K562 (cell line): ENCODE data around the gene ARSK.

Source experiments
- CHD7 ChIP-seq: fragments of 200-600 bp; sonication (generic); IDR thresholded peaks from one replicate; pipeline ENCODE4 v1.6.1; 2012; ENCODE audit warnings: mild to moderate bottlenecking, low read depth, low read length, inconsistent platforms
- E2F4 ChIP-seq: sonication (generic); formaldehyde crosslinking; IDR thresholded peaks from 2 replicates; pipeline ENCODE4 v1.8.0; 2022; ENCODE audit warnings: mild to moderate bottlenecking, low read depth, missing genetic modification reagents
- FOXP4 ChIP-seq: sonication (generic); formaldehyde crosslinking; IDR thresholded peaks from 2 replicates; pipeline ENCODE4 v1.8.0; 2022; ENCODE audit warnings: mild to moderate bottlenecking, missing genetic modification reagents, borderline replicate concordance
- FUS ChIP-seq: fragments of 200-400 bp; formaldehyde crosslinking; optimal IDR thresholded peaks from 2 replicates; pipeline ENCODE3; 2017; ENCODE audit warnings: low read depth, low read length
- GABPB2 ChIP-seq: fragments of 250-450 bp; sonication (Bioruptor Pico); conservative IDR thresholded peaks from 2 replicates; pipeline ENCODE4 v1.5.1; 2021; ENCODE audit warnings: mild to moderate bottlenecking
- KAT8 ChIP-seq: fragments of 450-650 bp; IDR thresholded peaks from 2 replicates; pipeline ENCODE4 v1.6.1; 2016; ENCODE audit warnings: low read depth, mild to moderate bottlenecking
- MAZ ChIP-seq, 2 experiments: fragments of 450-650 bp in 1 of 2; sonication (generic) in 1 of 2; formaldehyde crosslinking; IDR thresholded peaks in 1 of 2; conservative IDR thresholded peaks in 1 of 2; 2 replicates each; pipeline versions ENCODE4 v1.4.0 to v1.5.0; 2020; ENCODE audit warnings: mild to moderate bottlenecking in 1 of 2, missing genetic modification reagents in 1 of 2
- MTF1 ChIP-seq: fragments of 250-450 bp; sonication (Bioruptor Pico); IDR thresholded peaks from 2 replicates; pipeline ENCODE4 v1.9.0; 2021; ENCODE audit warnings: moderate library complexity, mild to moderate bottlenecking, inconsistent platforms, borderline replicate concordance
- SNAPC5 ChIP-seq: fragments of 250-450 bp; sonication (Bioruptor Pico); IDR thresholded peaks from 2 replicates; pipeline ENCODE4 v1.8.0; 2021; ENCODE audit warnings: moderate library complexity, mild to moderate bottlenecking, inconsistent platforms
- ZHX1 ChIP-seq: fragments of 150-350 bp; conservative IDR thresholded peaks from 2 replicates; pipeline ENCODE4 v1.6.1; 2014; ENCODE audit warnings: low read length

- no peak for TF ChIP-seq GABPB2
- no peak for TF ChIP-seq ZHX1
- no peak for TF ChIP-seq CHD7
- TF ChIP-seq FOXP4 (CRISPR knock-in tag) = no peak
- TF ChIP-seq E2F4 (CRISPR knock-in tag) = no peak
- TF ChIP-seq MTF1 (CRISPR knock-in tag) = no peak
- TF ChIP-seq SNAPC5 (CRISPR knock-in tag) = no peak
- no peak for TF ChIP-seq MAZ (CRISPR knock-in tag; conservative IDR thresholded peaks at IDR 0.05 in 1 of 2, IDR thresholded peaks at IDR 0.05 in 1 of 2)
- no peak for TF ChIP-seq FUS
- no peak for TF ChIP-seq KAT8
Observed at GRCh38 chr5:95617057-95617456, 62.2 kb downstream of the ARSK start.
